Measurements from ENCODE around the gene GALNT9.

GALNT9 gene

GRCh38 chr12:132341318-132342050 lies 12.1 kb upstream of the GALNT9 start:
- H3K4me3 ChIP-seq, result no peak overlapping the region
- TF ChIP-seq CTCF (IDR thresholded peaks at IDR 0.05), result no peak
- no peak for DNase-seq (ENCODE audit: low spot score)
- no peak overlapping the region for H3K27ac ChIP-seq

DNA sequence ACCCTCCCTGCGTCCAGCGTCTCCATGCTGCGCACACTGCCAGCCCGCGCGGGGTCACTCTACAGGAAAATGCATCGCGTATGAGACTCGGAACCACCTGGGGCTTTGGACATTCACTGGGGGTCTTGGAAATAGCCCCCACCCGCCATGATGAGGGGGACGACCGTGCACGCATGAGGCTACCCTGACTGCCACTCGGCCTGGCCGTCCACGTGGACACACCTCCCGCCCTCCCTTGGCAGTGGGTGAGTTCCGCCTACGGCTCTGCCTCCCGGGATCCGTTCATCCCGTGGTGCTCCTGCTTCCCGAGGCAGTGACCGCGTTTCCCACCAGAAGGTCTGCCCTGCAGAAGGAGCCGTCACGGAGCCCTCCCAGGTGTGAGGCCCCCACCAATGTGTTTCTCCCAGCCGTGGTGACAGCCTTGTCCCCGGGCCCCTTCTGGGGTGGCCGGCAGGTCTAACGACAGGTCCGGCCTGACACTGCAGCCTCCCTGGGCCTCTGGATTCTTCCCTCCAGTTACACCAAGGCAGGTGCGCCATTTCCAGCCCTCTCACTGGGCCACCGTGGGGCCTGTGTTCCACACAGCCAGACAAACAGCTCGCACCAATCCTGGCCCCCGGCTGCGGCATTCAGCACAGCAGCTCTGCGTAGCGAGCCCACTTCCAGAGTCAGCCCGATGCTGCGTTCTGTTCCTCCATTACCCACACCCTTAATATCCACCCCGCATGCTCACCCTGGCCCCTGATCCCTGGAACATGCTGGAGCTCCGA lies 11.1 kb upstream of the GALNT9 start:
- TF ChIP-seq CTCF (IDR thresholded peaks at IDR 0.05), result no peak
- no peak overlapping the region for H3K4me3 ChIP-seq
- H3K27ac ChIP-seq, result no peak overlapping the region
- no peak for DNase-seq (ENCODE audit: low spot score)

- H3K4me3 ChIP-seq, result no peak overlapping the region
- no peak overlapping the region for H3K27ac ChIP-seq
- TF ChIP-seq CTCF (IDR thresholded peaks at IDR 0.05), result no peak
- DNase-seq (ENCODE audit: low spot score), result no peak
Measured at GRCh38 chr12:132339856-132340255, 10.5 kb upstream of the GALNT9 start.

- no peak for DNase-seq (ENCODE audit: low spot score)
- TF ChIP-seq CTCF (IDR thresholded peaks at IDR 0.05), result no peak
- Histone ChIP-seq H3K27ac (no peak overlapping the region), H3K4me3 (no peak overlapping the region)
Measured at GRCh38 chr12:132338781-132339180, 9.4 kb upstream of the GALNT9 start.

DNA sequence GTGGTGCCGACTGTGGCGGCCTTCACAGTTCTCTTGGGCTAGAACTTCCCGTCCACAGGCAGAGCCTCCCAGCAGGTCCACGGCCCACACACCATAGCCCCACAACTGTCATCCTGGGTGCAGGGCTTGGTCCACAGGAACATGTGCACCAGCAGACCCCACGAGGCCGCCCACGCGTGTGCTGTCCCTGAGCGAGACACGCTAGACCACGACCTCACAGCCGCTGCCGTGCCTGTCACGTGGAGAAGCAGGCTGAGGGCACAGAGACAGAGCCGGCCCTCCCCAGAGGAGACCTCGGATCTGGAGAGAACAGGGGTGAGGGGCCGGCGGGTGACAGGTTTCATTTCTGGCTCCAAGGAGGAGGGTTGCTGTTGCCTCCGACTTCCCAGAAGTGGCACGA lies 8.9 kb upstream of the GALNT9 start:
- Histone ChIP-seq H3K4me3 (no peak overlapping the region), H3K27ac (no peak overlapping the region)
- no peak for TF ChIP-seq CTCF (IDR thresholded peaks at IDR 0.05)
- no peak for DNase-seq (ENCODE audit: low spot score)

GRCh38 chr12:132337557-132337956 lies 8.2 kb upstream of the GALNT9 start:
- no peak for TF ChIP-seq CTCF (IDR thresholded peaks at IDR 0.05)
- no peak overlapping the region for H3K27ac ChIP-seq
- no peak for DNase-seq (ENCODE audit: low spot score)
- H3K4me3 ChIP-seq, result no peak overlapping the region
